Measurements from ENCODE around the gene USP27X.

Gene USP27X

DNA sequence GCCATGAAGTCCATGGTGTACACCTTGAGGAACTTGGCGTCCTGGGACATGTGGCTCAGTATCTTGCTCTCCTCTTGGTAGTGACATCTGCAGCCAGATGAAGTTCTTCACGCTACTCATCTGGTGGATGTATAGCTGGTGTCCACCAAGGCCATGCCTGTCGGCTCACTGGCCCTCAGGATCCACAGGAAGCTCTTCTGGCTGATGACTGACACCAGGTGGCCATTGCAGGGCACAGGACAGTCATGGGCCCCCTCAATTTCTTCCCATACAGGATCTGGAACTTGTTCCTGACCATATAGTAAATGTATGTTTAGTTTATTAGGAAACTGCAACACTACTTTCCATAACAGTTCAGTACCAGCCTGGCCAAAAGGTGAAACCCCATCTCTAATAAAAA lies 32.8 kb downstream of the USP27X start:
- no peaks in the 10 kb centered on the region for H4K20me1 ChIP-seq (ENCODE audit: insufficient read depth, low read length)
- H3K4me3 ChIP-seq (ENCODE audit: low read depth in 1 of 2, low read length in 2 of 2), result no peak overlapping the region
- H3K4me1 ChIP-seq (ENCODE audit: insufficient read depth, low read length), result no peaks in the 10 kb centered on the region
- TF ChIP-seq EZH2 (IDR thresholded peaks at IDR 0.05; ENCODE audit: borderline replicate concordance, low read depth, low read length, severe bottlenecking), result no peak
- TF ChIP-seq, protein P1, sequence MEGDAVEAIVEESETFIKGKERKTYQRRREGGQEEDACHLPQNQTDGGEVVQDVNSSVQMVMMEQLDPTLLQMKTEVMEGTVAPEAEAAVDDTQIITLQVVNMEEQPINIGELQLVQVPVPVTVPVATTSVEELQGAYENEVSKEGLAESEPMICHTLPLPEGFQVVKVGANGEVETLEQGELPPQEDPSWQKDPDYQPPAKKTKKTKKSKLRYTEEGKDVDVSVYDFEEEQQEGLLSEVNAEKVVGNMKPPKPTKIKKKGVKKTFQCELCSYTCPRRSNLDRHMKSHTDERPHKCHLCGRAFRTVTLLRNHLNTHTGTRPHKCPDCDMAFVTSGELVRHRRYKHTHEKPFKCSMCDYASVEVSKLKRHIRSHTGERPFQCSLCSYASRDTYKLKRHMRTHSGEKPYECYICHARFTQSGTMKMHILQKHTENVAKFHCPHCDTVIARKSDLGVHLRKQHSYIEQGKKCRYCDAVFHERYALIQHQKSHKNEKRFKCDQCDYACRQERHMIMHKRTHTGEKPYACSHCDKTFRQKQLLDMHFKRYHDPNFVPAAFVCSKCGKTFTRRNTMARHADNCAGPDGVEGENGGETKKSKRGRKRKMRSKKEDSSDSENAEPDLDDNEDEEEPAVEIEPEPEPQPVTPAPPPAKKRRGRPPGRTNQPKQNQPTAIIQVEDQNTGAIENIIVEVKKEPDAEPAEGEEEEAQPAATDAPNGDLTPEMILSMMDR (IDR thresholded peaks at IDR 0.05; ENCODE audit: borderline replicate concordance, extremely low read depth, low read length, poor library complexity, severe bottlenecking), result no peak
- no peaks in the 10 kb centered on the region for H3K27me3 ChIP-seq (ENCODE audit: insufficient read depth, low read length, poor library complexity)
- H3K4me2 ChIP-seq (ENCODE audit: insufficient read depth, low read length), result no peak overlapping the region
- no peak for DNase-seq
- ATAC-seq (ENCODE audit: insufficient read depth, low read depth), result no peak
- H3K9ac ChIP-seq (ENCODE audit: low read depth, low read length), result no peak overlapping the region
- H3K9me3 ChIP-seq (ENCODE audit: insufficient read depth, low read length, severe bottlenecking), result no peaks in the 10 kb centered on the region
- H3K27ac ChIP-seq (ENCODE audit: low read length), result no peak overlapping the region
- no peak overlapping the region for H2AFZ ChIP-seq (ENCODE audit: low read depth, low read length)
- H3K79me2 ChIP-seq (ENCODE audit: insufficient read depth, low read length), result no peaks in the 10 kb centered on the region
- no peaks in the 10 kb centered on the region for H3K36me3 ChIP-seq (ENCODE audit: insufficient read depth, low read length)

DNA sequence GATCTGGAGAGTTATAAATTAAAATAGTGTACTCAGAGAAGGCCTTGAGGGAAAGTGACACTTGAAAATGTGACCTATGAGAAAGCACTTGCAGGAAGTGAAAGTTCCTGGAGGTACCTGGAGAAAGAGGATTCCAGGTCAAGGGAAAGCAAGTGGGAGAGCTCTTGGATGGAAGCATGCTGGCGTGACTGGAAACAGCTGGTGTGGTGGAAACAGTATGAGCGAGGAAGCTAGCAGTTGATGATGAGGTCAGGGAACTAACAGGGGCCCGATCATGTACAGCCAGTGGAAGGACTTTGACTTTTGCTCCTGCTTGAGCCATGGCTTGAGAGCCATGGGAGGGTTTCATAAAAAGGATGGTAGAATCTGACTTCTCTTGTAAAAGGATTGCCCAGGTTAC lies 33.6 kb downstream of the USP27X start:
- Histone ChIP-seq H3K9ac (ENCODE audit: low read depth, low read length) (no peak overlapping the region), H3K79me2 (ENCODE audit: insufficient read depth, low read length) (no peaks in the 10 kb centered on the region), H4K20me1 (ENCODE audit: insufficient read depth, low read length) (no peaks in the 10 kb centered on the region), H2AFZ (ENCODE audit: low read depth, low read length) (no peak overlapping the region), H3K4me2 (ENCODE audit: insufficient read depth, low read length) (no peak overlapping the region), H3K4me3 (ENCODE audit: low read depth in 1 of 2, low read length in 2 of 2) (no peak overlapping the region), H3K27me3 (ENCODE audit: insufficient read depth, low read length, poor library complexity) (no peaks in the 10 kb centered on the region), H3K9me3 (ENCODE audit: insufficient read depth, low read length, severe bottlenecking) (no peaks in the 10 kb centered on the region), H3K27ac (ENCODE audit: low read length) (no peak overlapping the region), H3K4me1 (ENCODE audit: insufficient read depth, low read length) (no peaks in the 10 kb centered on the region), H3K36me3 (ENCODE audit: insufficient read depth, low read length) (no peaks in the 10 kb centered on the region)
- DNase-seq, result no peak
- TF ChIP-seq, protein P1 (IDR thresholded peaks at IDR 0.05; ENCODE audit: borderline replicate concordance, extremely low read depth, low read length, poor library complexity, severe bottlenecking), result no peak
- TF ChIP-seq EZH2 (IDR thresholded peaks at IDR 0.05; ENCODE audit: borderline replicate concordance, low read depth, low read length, severe bottlenecking), result no peak
- ATAC-seq (ENCODE audit: insufficient read depth, low read depth), result no peak

DNA sequence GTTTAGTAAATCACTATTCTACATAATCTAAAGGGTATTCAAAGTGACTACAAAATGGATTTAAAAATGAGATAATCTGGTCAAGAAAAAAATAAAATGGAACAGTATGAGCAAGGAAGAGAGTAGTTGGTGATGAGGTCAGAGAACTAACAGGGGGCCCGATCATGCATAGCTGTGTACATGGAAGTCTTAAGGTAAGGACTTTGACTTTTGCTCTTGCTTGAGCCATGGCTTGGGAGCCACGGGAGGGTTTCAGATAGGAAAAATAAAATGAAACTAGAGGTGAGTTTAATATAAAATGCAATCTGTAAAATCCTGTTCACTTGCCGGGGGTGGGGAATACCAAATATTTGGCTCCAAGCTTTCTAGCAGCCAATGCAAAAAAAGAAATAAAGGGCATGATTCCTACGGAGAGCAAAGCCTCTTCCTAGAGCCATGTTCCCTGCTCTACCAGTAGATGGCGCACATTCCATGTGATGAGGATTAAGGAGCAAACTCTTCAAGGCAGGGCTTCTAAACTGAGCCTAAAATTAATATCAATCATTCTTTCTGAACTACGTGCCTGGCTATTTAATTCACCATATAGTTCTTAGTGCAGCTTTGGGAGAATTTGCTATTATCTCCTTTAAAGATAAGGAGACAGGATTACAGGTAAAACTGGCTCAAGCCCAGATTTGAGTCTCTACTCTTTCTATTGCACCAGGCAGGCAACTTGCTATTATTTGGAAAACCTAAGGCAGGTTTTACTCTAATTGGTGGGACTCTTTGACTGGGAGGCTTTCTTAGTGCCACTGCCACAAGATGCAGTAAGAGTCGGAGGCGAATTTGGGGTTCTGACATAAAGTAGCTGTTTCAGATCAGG lies 36.3 kb downstream of the USP27X start:
- no peaks in the 10 kb centered on the region for H3K36me3 ChIP-seq (ENCODE audit: insufficient read depth, low read length)
- H3K4me2 ChIP-seq (ENCODE audit: insufficient read depth, low read length), result no peak overlapping the region
- TF ChIP-seq EZH2 (IDR thresholded peaks at IDR 0.05; ENCODE audit: borderline replicate concordance, low read depth, low read length, severe bottlenecking), result no peak
- TF ChIP-seq, protein P1 (IDR thresholded peaks at IDR 0.05; ENCODE audit: borderline replicate concordance, extremely low read depth, low read length, poor library complexity, severe bottlenecking), result peak; percentile 81
- no peak overlapping the region for H3K4me3 ChIP-seq (ENCODE audit: low read depth in 1 of 2, low read length in 2 of 2)
- H4K20me1 ChIP-seq (ENCODE audit: insufficient read depth, low read length), result no peaks in the 10 kb centered on the region
- no peaks in the 10 kb centered on the region for H3K79me2 ChIP-seq (ENCODE audit: insufficient read depth, low read length)
- no peak overlapping the region for H3K27ac ChIP-seq (ENCODE audit: low read length)
- ATAC-seq (ENCODE audit: insufficient read depth, low read depth) (no peak), DNase-seq (peak; percentile 30)
- no peak overlapping the region for H3K9ac ChIP-seq (ENCODE audit: low read depth, low read length)
- no peaks in the 10 kb centered on the region for H3K27me3 ChIP-seq (ENCODE audit: insufficient read depth, low read length, poor library complexity)
- no peaks in the 10 kb centered on the region for H3K4me1 ChIP-seq (ENCODE audit: insufficient read depth, low read length)
- no peaks in the 10 kb centered on the region for H3K9me3 ChIP-seq (ENCODE audit: insufficient read depth, low read length, severe bottlenecking)
- no peak overlapping the region for H2AFZ ChIP-seq (ENCODE audit: low read depth, low read length)

All from DND-41 (cell line).